ENCODE data around the gene NR2C1. TPM values are rescaled to one million over a fixed set of nuclear protein-coding genes. Genes with fewer than 3 reads are reported as not detected.
"Not testable (repeated sequence)": the region's sequence is repeated elsewhere in the genome, so short reads cannot be mapped to it uniquely, and the experiment has no call there.

Gene NR2C1
- total RNA-seq, 1 donor from 2014 or later: 187 TPM

DNA sequence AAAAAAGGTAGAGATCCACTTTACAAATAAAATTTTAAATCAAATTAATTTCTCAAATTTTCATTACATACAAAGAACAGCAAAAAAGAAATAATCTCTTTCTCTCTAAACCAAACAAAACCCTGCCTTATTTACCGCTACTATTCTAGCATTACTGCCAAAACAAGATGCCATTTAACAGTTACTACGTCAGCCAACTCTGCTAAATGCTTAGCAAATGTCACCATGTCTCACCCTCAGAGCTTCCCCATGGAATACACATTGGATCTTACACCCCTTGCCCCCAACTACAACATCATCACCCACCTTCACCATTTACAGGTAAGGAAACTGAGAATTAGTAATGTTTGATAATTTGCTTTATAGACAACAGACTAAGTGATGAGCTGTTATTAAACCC is 23.0 kb upstream of the NR2C1 start:
- no peak overlapping the region for H3K4me2 ChIP-seq
- peak overlapping the region; percentile 21 for H3K4me3 Mint-ChIP-seq
- peaks cover 35% of the 10 kb centered on the region for H3K36me3 Mint-ChIP-seq

DNA sequence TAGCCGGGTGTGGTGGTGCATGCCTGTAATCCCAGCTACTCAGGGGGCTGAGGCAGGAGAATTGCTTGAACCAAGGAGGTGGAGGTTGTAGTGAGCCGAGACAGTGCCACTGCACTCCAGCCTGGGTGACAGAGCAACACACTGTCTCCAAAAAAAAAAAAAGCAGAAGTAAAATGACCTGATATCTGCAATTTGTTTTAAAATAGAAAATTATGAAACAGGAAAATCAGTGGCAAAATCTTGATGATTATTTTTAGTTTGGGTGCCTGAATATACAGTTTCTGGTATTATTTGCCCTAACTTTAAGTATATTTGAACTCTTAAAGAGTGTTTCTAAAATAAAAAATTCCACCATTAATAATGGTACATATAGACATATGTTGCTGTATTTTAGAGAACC is 22.4 kb upstream of the NR2C1 start:
- Mint-ChIP-seq H3K4me1 (peaks cover 56% of the 10 kb centered on the region), H3K27ac (peak overlapping the region; percentile 16), H3K36me3 (peaks cover 35% of the 10 kb centered on the region)
- H3F3A ChIP-seq (ENCODE audit: low read depth): peaks cover 16% of the 10 kb centered on the region
- not testable (repeated sequence) for H3K4me3 Mint-ChIP-seq; H3K79me2 ChIP-seq (ENCODE audit: low read depth); H3K9ac ChIP-seq; H2AFZ ChIP-seq (replicated peaks); H3K4me3 ChIP-seq; DNase-seq (ENCODE audit: low spot score); H3K27me3 ChIP-seq; H4K20me1 ChIP-seq (ENCODE audit: low read depth); H3K9me3 ChIP-seq (ENCODE audit: low read depth); H3K9me3 Mint-ChIP-seq; H3K27me3 Mint-ChIP-seq (ENCODE audit: insufficient read depth, low read depth)
- H3K4me1 ChIP-seq: peaks cover 34% of the 10 kb centered on the region
- peak overlapping the region; percentile 95 for H3K27ac ChIP-seq
- peak overlapping the region; percentile 82 for H3K4me2 ChIP-seq
- H3K36me3 ChIP-seq: peaks cover 13% of the 10 kb centered on the region

More for the DNA sequence above, 23.0 kb upstream of the NR2C1 start:
- Histone ChIP-seq H3K27ac (peak overlapping the region; percentile 37), H3K9ac (no peak overlapping the region), H3K79me2 (ENCODE audit: low read depth) (no peaks in the 10 kb centered on the region), H4K20me1 (ENCODE audit: low read depth) (no peaks in the 10 kb centered on the region), H3K27me3 (no peaks in the 10 kb centered on the region), H2AFZ (replicated peaks) (no peak overlapping the region), H3F3A (ENCODE audit: low read depth) (peaks cover 16% of the 10 kb centered on the region), H3K36me3 (peaks cover 8% of the 10 kb centered on the region), H3K9me3 (ENCODE audit: low read depth) (no peaks in the 10 kb centered on the region), H3K4me3 (no peak overlapping the region), H3K4me1 (peaks cover 34% of the 10 kb centered on the region)
- H3K9me3 Mint-ChIP-seq: no peaks in the 10 kb centered on the region
- TF ChIP-seq EZH2phosphoT487 (IDR thresholded peaks at IDR 0.05) (no peak), EZH2 (IDR thresholded peaks at IDR 0.05) (no peak)
- TF ChIP-seq, protein P1, sequence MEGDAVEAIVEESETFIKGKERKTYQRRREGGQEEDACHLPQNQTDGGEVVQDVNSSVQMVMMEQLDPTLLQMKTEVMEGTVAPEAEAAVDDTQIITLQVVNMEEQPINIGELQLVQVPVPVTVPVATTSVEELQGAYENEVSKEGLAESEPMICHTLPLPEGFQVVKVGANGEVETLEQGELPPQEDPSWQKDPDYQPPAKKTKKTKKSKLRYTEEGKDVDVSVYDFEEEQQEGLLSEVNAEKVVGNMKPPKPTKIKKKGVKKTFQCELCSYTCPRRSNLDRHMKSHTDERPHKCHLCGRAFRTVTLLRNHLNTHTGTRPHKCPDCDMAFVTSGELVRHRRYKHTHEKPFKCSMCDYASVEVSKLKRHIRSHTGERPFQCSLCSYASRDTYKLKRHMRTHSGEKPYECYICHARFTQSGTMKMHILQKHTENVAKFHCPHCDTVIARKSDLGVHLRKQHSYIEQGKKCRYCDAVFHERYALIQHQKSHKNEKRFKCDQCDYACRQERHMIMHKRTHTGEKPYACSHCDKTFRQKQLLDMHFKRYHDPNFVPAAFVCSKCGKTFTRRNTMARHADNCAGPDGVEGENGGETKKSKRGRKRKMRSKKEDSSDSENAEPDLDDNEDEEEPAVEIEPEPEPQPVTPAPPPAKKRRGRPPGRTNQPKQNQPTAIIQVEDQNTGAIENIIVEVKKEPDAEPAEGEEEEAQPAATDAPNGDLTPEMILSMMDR (IDR thresholded peaks at IDR 0.05): no peak
- H3K4me1 Mint-ChIP-seq: peaks cover 56% of the 10 kb centered on the region
- H3K27ac Mint-ChIP-seq: peak overlapping the region; percentile 85
- peaks cover 7% of the 10 kb centered on the region for H3K27me3 Mint-ChIP-seq (ENCODE audit: insufficient read depth, low read depth)
- no peak for DNase-seq (ENCODE audit: low spot score)

DNA sequence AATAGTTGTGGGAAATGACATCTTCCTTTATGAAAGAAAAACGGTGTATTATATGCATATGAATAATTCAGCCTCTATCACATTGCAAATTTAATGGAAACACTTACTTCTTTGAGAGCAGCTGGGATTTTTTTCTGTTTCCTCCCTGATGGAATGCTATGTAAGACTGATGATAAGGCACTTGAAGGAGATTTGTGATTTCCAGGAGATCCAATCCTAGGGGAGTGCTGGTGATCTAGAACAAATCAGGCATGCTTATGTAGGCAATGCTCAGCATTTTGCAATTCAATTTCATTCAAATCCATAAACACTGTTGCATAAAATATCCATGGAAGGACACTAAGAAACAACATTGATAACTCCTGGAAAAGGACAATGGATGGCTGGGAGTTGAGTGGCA is 16.0 kb upstream of the NR2C1 start:
- H3F3A ChIP-seq (ENCODE audit: low read depth): peaks cover 9% of the 10 kb centered on the region
- no peak overlapping the region for H3K4me3 Mint-ChIP-seq
- no peak overlapping the region for H2AFZ ChIP-seq (replicated peaks)
- no peak for DNase-seq (ENCODE audit: low spot score)
- H3K27ac Mint-ChIP-seq: no peak overlapping the region
- H3K27ac ChIP-seq: peak overlapping the region; percentile 5
- no peaks in the 10 kb centered on the region for H4K20me1 ChIP-seq (ENCODE audit: low read depth)
- H3K4me3 ChIP-seq: no peak overlapping the region
- H3K36me3 ChIP-seq: peaks cover 14% of the 10 kb centered on the region
- H3K27me3 Mint-ChIP-seq (ENCODE audit: insufficient read depth, low read depth): no peaks in the 10 kb centered on the region
- H3K79me2 ChIP-seq (ENCODE audit: low read depth): no peaks in the 10 kb centered on the region
- H3K9me3 ChIP-seq (ENCODE audit: low read depth): no peaks in the 10 kb centered on the region
- H3K36me3 Mint-ChIP-seq: peaks cover 38% of the 10 kb centered on the region
- no peaks in the 10 kb centered on the region for H3K27me3 ChIP-seq
- no peak overlapping the region for H3K4me2 ChIP-seq
- no peaks in the 10 kb centered on the region for H3K9me3 Mint-ChIP-seq
- no peak overlapping the region for H3K9ac ChIP-seq
- peaks cover 19% of the 10 kb centered on the region for H3K4me1 ChIP-seq
- TF ChIP-seq, protein P1 (IDR thresholded peaks at IDR 0.05): no peak
- TF ChIP-seq EZH2 (IDR thresholded peaks at IDR 0.05) (no peak), EZH2phosphoT487 (IDR thresholded peaks at IDR 0.05) (no peak)
- peaks cover 34% of the 10 kb centered on the region for H3K4me1 Mint-ChIP-seq

DNA sequence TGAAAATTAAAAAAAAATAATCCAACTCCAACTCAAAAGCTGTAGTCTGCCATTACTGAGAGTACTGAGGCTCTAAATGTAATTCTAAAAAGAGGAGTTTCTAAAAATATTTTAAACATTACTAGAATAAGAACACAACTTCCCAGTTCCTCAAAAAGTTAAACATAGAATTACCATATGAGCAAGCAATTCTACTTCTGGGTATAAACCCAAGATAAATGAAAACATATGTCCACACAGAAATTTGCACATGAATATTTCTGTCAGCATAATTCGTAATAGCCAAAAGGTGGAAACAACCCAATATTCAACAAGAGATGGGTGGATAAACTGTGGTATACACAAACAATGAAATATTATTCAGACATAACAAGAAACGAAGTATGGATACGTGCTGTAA is 15.0 kb upstream of the NR2C1 start:
- H3K36me3 ChIP-seq: peaks cover 14% of the 10 kb centered on the region
- H4K20me1 ChIP-seq (ENCODE audit: low read depth): no peaks in the 10 kb centered on the region
- Mint-ChIP-seq H3K9me3 (no peaks in the 10 kb centered on the region), H3K4me1 (peaks cover 40% of the 10 kb centered on the region), H3K27ac (no peak overlapping the region), H3K27me3 (ENCODE audit: insufficient read depth, low read depth) (no peaks in the 10 kb centered on the region), H3K4me3 (no peak overlapping the region), H3K36me3 (peaks cover 38% of the 10 kb centered on the region)
- no peaks in the 10 kb centered on the region for H3K27me3 ChIP-seq
- no peak overlapping the region for H3K4me3 ChIP-seq
- DNase-seq (ENCODE audit: low spot score): no peak
- H3K4me1 ChIP-seq: peaks cover 20% of the 10 kb centered on the region
- no peak overlapping the region for H3K9ac ChIP-seq
- H3F3A ChIP-seq (ENCODE audit: low read depth): peaks cover 16% of the 10 kb centered on the region
- no peak overlapping the region for H3K27ac ChIP-seq
- H3K4me2 ChIP-seq: no peak overlapping the region
- H2AFZ ChIP-seq (replicated peaks): no peak overlapping the region
- TF ChIP-seq EZH2phosphoT487 (IDR thresholded peaks at IDR 0.05): no peak
- TF ChIP-seq EZH2 (IDR thresholded peaks at IDR 0.05): no peak
- TF ChIP-seq, protein P1 (IDR thresholded peaks at IDR 0.05): no peak
- H3K9me3 ChIP-seq (ENCODE audit: low read depth): no peaks in the 10 kb centered on the region
- H3K79me2 ChIP-seq (ENCODE audit: low read depth): no peaks in the 10 kb centered on the region

All from neural progenitor cell (in vitro differentiated cells).